ENCODE data around the gene AOX1. TPM values are rescaled to one million over a fixed set of nuclear protein-coding genes. Genes with fewer than 3 reads are reported as not detected.

Gene AOX1
- total and polyA plus RNA-seq, 10 of the 15 experiments (the other 5 are each of a cell fraction or from before 2014, with no cell fraction given): 0.03 to 0.56 (median 0.19) TPM; not detected in 6

GRCh38 chr2:200588076-200588678, 2.4 kb downstream of the AOX1 start:
- Histone ChIP-seq H3K9me3 (replicated peaks; ENCODE audit: control insufficient read depth, insufficient read depth, low read length) (no peaks in the 10 kb centered on the region), H4K20me1 (ENCODE audit: control insufficient read depth, insufficient read depth) (no peaks in the 10 kb centered on the region), H3K36me3 (ENCODE audit: control insufficient read depth in 2 of 2, insufficient read depth in 2 of 2, low read length in 1 of 2) (no peaks in the 10 kb centered on the region; a peak in 1 of 4 replicates), H2AFZ (ENCODE audit: control insufficient read depth, low read depth, low read length) (no peak overlapping the region), H3K27me3 (replicated peaks in 1 of 2; ENCODE audit: control insufficient read depth in 2 of 2, insufficient read depth in 2 of 2, low read length in 1 of 2) (no peaks in the 10 kb centered on the region), H3K9ac (ENCODE audit: control insufficient read depth, insufficient read depth, low read length) (no peak overlapping the region), H3K4me2 (ENCODE audit: control insufficient read depth, insufficient read depth) (no peak overlapping the region), H3K79me2 (ENCODE audit: control insufficient read depth, insufficient read depth, low read length) (no peaks in the 10 kb centered on the region), H3K27ac (ENCODE audit: control insufficient read depth, insufficient read depth) (no peak overlapping the region), H3K4me1 (ENCODE audit: control insufficient read depth, insufficient read depth, low read length) (peaks cover 6% of the 10 kb centered on the region; the same call in 1 of the 2 replicates), H3K4me3 (no peak overlapping the region)
- SMC1A ChIA-PET (ENCODE audit: uncharacterized antibody, unreplicated experiment): interaction anchor here (1.0 to 1.4 kb wide), 2 partner anchors 18 to 44 kb away, joined by 3 read pairs; no protein-coding TSS in a partner anchor
- intact Hi-C loops (cut with micrococcal nuclease; ENCODE audit: unreplicated experiment) (no loop called here), in situ Hi-C loops (cut with MboI) (no loop called here)
- TF ChIP-seq TBL1XR1 (IDR thresholded peaks at IDR 0.05; ENCODE audit: low read depth, low read length) (no peak), KDM1A (IDR thresholded peaks at IDR 0.05; ENCODE audit: borderline replicate concordance) (no peak), PML (IDR thresholded peaks at IDR 0.05; ENCODE audit: low read length) (no peak), POLR2A (IDR thresholded peaks at IDR 0.05; ENCODE audit: low read depth, low read length) (no peak), NFXL1 (IDR thresholded peaks at IDR 0.05; ENCODE audit: borderline replicate concordance) (no peak), NRF1 (conservative IDR thresholded peaks at IDR 0.05; ENCODE audit: low read depth, low read length) (no peak), GABPA (IDR thresholded peaks at IDR 0.05; ENCODE audit: low read depth) (no peak), NFYB (IDR thresholded peaks at IDR 0.05; ENCODE audit: insufficient read depth, low read depth, low read length) (no peak), CBX3 (IDR thresholded peaks at IDR 0.05; ENCODE audit: borderline replicate concordance, low read depth) (no peak)
- TF ChIP-seq, protein P1, sequence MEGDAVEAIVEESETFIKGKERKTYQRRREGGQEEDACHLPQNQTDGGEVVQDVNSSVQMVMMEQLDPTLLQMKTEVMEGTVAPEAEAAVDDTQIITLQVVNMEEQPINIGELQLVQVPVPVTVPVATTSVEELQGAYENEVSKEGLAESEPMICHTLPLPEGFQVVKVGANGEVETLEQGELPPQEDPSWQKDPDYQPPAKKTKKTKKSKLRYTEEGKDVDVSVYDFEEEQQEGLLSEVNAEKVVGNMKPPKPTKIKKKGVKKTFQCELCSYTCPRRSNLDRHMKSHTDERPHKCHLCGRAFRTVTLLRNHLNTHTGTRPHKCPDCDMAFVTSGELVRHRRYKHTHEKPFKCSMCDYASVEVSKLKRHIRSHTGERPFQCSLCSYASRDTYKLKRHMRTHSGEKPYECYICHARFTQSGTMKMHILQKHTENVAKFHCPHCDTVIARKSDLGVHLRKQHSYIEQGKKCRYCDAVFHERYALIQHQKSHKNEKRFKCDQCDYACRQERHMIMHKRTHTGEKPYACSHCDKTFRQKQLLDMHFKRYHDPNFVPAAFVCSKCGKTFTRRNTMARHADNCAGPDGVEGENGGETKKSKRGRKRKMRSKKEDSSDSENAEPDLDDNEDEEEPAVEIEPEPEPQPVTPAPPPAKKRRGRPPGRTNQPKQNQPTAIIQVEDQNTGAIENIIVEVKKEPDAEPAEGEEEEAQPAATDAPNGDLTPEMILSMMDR (IDR thresholded peaks at IDR 0.05 in 2 of 3, conservative IDR thresholded peaks at IDR 0.05 in 1 of 3; ENCODE audit: control insufficient read depth in 2 of 3, extremely low read depth in 1 of 3, insufficient read depth in 1 of 3, low read depth in 3 of 3, low read length in 3 of 3): no peak
- TF ChIP-seq, protein P2, sequence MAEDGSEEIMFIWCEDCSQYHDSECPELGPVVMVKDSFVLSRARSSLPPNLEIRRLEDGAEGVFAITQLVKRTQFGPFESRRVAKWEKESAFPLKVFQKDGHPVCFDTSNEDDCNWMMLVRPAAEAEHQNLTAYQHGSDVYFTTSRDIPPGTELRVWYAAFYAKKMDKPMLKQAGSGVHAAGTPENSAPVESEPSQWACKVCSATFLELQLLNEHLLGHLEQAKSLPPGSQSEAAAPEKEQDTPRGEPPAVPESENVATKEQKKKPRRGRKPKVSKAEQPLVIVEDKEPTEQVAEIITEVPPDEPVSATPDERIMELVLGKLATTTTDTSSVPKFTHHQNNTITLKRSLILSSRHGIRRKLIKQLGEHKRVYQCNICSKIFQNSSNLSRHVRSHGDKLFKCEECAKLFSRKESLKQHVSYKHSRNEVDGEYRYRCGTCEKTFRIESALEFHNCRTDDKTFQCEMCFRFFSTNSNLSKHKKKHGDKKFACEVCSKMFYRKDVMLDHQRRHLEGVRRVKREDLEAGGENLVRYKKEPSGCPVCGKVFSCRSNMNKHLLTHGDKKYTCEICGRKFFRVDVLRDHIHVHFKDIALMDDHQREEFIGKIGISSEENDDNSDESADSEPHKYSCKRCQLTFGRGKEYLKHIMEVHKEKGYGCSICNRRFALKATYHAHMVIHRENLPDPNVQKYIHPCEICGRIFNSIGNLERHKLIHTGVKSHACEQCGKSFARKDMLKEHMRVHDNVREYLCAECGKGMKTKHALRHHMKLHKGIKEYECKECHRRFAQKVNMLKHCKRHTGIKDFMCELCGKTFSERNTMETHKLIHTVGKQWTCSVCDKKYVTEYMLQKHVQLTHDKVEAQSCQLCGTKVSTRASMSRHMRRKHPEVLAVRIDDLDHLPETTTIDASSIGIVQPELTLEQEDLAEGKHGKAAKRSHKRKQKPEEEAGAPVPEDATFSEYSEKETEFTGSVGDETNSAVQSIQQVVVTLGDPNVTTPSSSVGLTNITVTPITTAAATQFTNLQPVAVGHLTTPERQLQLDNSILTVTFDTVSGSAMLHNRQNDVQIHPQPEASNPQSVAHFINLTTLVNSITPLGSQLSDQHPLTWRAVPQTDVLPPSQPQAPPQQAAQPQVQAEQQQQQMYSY (CRISPR knock-in tag; IDR thresholded peaks at IDR 0.05): no peak
- TF ChIP-seq, protein P3, sequence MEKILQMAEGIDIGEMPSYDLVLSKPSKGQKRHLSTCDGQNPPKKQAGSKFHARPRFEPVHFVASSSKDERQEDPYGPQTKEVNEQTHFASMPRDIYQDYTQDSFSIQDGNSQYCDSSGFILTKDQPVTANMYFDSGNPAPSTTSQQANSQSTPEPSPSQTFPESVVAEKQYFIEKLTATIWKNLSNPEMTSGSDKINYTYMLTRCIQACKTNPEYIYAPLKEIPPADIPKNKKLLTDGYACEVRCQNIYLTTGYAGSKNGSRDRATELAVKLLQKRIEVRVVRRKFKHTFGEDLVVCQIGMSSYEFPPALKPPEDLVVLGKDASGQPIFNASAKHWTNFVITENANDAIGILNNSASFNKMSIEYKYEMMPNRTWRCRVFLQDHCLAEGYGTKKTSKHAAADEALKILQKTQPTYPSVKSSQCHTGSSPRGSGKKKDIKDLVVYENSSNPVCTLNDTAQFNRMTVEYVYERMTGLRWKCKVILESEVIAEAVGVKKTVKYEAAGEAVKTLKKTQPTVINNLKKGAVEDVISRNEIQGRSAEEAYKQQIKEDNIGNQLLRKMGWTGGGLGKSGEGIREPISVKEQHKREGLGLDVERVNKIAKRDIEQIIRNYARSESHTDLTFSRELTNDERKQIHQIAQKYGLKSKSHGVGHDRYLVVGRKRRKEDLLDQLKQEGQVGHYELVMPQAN (conservative IDR thresholded peaks at IDR 0.05): no peak
- 72% methylated on average over 4 of the region's 4 CpGs for WGBS (ENCODE audit: insufficient coverage, insufficient replicate concordance, low lambda C conversion rate, missing lambda C conversion rate)
- no TSS peak for BruUV-seq (replicated peaks)
- CTCF ChIA-PET: interaction anchor here (0.5 kb wide), 1 partner anchor 106 kb away, joined by 3 read pairs; no protein-coding TSS in a partner anchor
- ATAC-seq (no peak), FAIRE-seq (no peak), DNase-seq (ENCODE audit: low read depth, low spot score) (no peak)
- POLR2A ChIA-PET: no interaction called here
- RAD21 ChIA-PET (ENCODE audit: unreplicated experiment): no interaction called here

All from GM12878 (cell line).